SK-N-SH (cell line): Measurements from ENCODE around the gene TMEM225B. TPM values are rescaled to one million over a fixed set of nuclear protein-coding genes. Genes with fewer than 3 reads are reported as not detected.

Source experiments
- CTCF ChIA-PET: fragments of 300-600, 350-600 bp; formaldehyde crosslinking; extraction: SDS; loops from one replicate; lab custom pipeline; 2021; lab: Yijun Ruan, JAX
- POLR2A ChIA-PET: fragments of 350-600 bp; sonication (Branson Sonifier 250); formaldehyde crosslinking; extraction: SDS; loops from one replicate; lab custom pipeline; 2020; ENCODE audit warnings: antibody characterized with exemption, inconsistent platforms; lab: Yijun Ruan, JAX
- DNase-seq: peaks from one replicate; pipeline ENCODE4 v3.0.0; 2012
- H2AFZ ChIP-seq: fragments of 200-600 bp; sonication (generic); 2 replicates; pipeline ENCODE4 v1.8.1; 2016; ENCODE audit warnings: antibody characterized with exemption, mild to moderate bottlenecking, low read depth
- H3F3A ChIP-seq: fragments of 200-600 bp; sonication (generic); replicated peaks from 2 replicates; pipeline ENCODE3; 2016; ENCODE audit warnings: antibody characterized with exemption, mild to moderate bottlenecking; ENCODE audit not compliant: insufficient read depth
- H3K27ac ChIP-seq, 2 experiments: fragments of 200-500 bp in 1 of 2; fragments of 200-600 bp in 1 of 2; sonication (Bioruptor generic) in 1 of 2; sonication (generic), shearing (Covaris generic) in 1 of 2; 2 replicates each; pipeline versions ENCODE4 v1.5.1 to v1.6.1; 2014 to 2016; ENCODE audit warnings: low read depth in 2 of 2, inconsistent platforms in 1 of 2, low read length in 1 of 2, mild to moderate bottlenecking in 1 of 2, mixed read lengths in 1 of 2
- H3K27me3 ChIP-seq: fragments of 200-600 bp; sonication (generic), shearing (Covaris generic); 2 replicates; pipeline ENCODE4 v1.6.1; 2016; ENCODE audit warnings: mixed run types; ENCODE audit not compliant: insufficient read depth
- H3K36me3 ChIP-seq, 2 experiments: fragments of 200-500 bp in 1 of 2; fragments of 200-600 bp in 1 of 2; sonication (Bioruptor generic) in 1 of 2; sonication (generic) in 1 of 2; replicated peaks in 1 of 2; 2 replicates each; pipeline versions ENCODE3 to v1.5.1; 2014 to 2016; ENCODE audit warnings: low read length in 1 of 2, mild to moderate bottlenecking in 1 of 2; ENCODE audit not compliant: insufficient read depth in 2 of 2, control insufficient read depth in 1 of 2
- H3K4me1 ChIP-seq, 2 experiments: fragments of 200-500 bp in 1 of 2; fragments of 200-600 bp in 1 of 2; sonication (Bioruptor generic) in 1 of 2; sonication (generic), shearing (Covaris generic) in 1 of 2; 2 replicates each; pipeline versions ENCODE4 v1.5.1 to v1.6.1; 2014 to 2016; ENCODE audit warnings: low read depth in 1 of 2, low read length in 1 of 2, mixed run types in 1 of 2; ENCODE audit not compliant: insufficient read depth in 2 of 2, control insufficient read depth in 1 of 2
- H3K4me2 ChIP-seq: fragments of 200-600 bp; sonication (generic), shearing (Covaris generic); 2 replicates; pipeline ENCODE4 v1.6.1; 2017; ENCODE audit warnings: mixed run types
- H3K4me3 ChIP-seq, 2 experiments: fragments of 200-500 bp in 1 of 2; fragments of 200-600 bp in 1 of 2; sonication (Bioruptor generic) in 1 of 2; sonication (generic), shearing (Covaris generic) in 1 of 2; 2 replicates each; pipeline versions ENCODE4 v1.5.1 to v1.8.1; 2014 to 2016; ENCODE audit warnings: low read depth in 2 of 2, inconsistent platforms in 1 of 2, low read length in 1 of 2, mild to moderate bottlenecking in 1 of 2, mixed read lengths in 1 of 2, moderate library complexity in 1 of 2
- H3K79me2 ChIP-seq: fragments of 200-600 bp; sonication (generic); 2 replicates; pipeline ENCODE4 v1.8.1; 2017; ENCODE audit warnings: mild to moderate bottlenecking; ENCODE audit not compliant: insufficient read depth
- H3K9ac ChIP-seq: fragments of 200-600 bp; sonication (generic); 2 replicates; pipeline ENCODE4 v1.6.1; 2017; ENCODE audit warnings: mixed run types
- H3K9me2 ChIP-seq: fragments of 200-600 bp; sonication (generic); 2 replicates; pipeline ENCODE4 v1.6.1; 2017; ENCODE audit warnings: mixed run types
- H3K9me3 ChIP-seq: fragments of 200-600 bp; sonication (generic); 2 replicates; pipeline ENCODE4 v1.6.1; 2017; ENCODE audit warnings: mixed run types, mild to moderate bottlenecking, moderate library complexity
- H4K20me1 ChIP-seq: fragments of 200-600 bp; sonication (generic); 2 replicates; pipeline ENCODE4 v1.6.1; 2017; ENCODE audit warnings: mild to moderate bottlenecking, mixed run types; ENCODE audit not compliant: insufficient read depth
- CHD2 ChIP-seq: fragments of 150-350 bp; IDR thresholded peaks from 2 replicates; pipeline ENCODE4 v1.6.1; 2018; ENCODE audit warnings: low read length; ENCODE audit not compliant: partially characterized antibody
- CTCF ChIP-seq: fragments of 200-600 bp; sonication (generic); IDR thresholded peaks from 2 replicates; pipeline ENCODE4 v1.6.1; 2017; ENCODE audit warnings: antibody characterized with exemption, mild to moderate bottlenecking, moderate library complexity
- ELF1 ChIP-seq: IDR thresholded peaks from 2 replicates; pipeline ENCODE4 v1.4.0; 2012
- EP300 ChIP-seq, 2 experiments: IDR thresholded peaks; 2 replicates each; pipeline versions ENCODE4 v1.4.0 to v1.6.1; 2012; ENCODE audit warnings: borderline replicate concordance in 1 of 2, low read depth in 1 of 2, low read length in 1 of 2
- FOSL2 ChIP-seq: IDR thresholded peaks from 2 replicates; pipeline ENCODE4 v1.4.0; 2012; ENCODE audit warnings: low read depth, mild to moderate bottlenecking, moderate library complexity, borderline replicate concordance
- FOXM1 ChIP-seq: IDR thresholded peaks from 2 replicates; pipeline ENCODE4 v1.4.0; 2012; ENCODE audit warnings: low read depth, mild to moderate bottlenecking
- GABPA ChIP-seq: IDR thresholded peaks from 2 replicates; pipeline ENCODE4 v1.4.0; 2012; ENCODE audit warnings: low read depth, mild to moderate bottlenecking
- GATA2 ChIP-seq: sonication (generic); formaldehyde crosslinking; IDR thresholded peaks from 2 replicates; pipeline ENCODE4 v1.5.0; 2020; ENCODE audit warnings: mild to moderate bottlenecking, missing genetic modification reagents
- IRF3 ChIP-seq: fragments of 150-350 bp; IDR thresholded peaks from 2 replicates; pipeline ENCODE4 v1.6.1; 2016; ENCODE audit warnings: mild to moderate bottlenecking, low read depth, low read length
- MEF2A ChIP-seq: IDR thresholded peaks from 2 replicates; pipeline ENCODE4 v1.4.0; 2012; ENCODE audit warnings: low read depth, borderline replicate concordance
- MXI1 ChIP-seq: IDR thresholded peaks from 2 replicates; pipeline ENCODE4 v1.6.1; 2012; ENCODE audit warnings: mild to moderate bottlenecking, low read depth, low read length, improper control_type of control experiment
- PBX3 ChIP-seq: IDR thresholded peaks from 2 replicates; pipeline ENCODE4; 2012
- RFX5 ChIP-seq: IDR thresholded peaks from 2 replicates; pipeline ENCODE4 v1.6.1; 2012; ENCODE audit warnings: mild to moderate bottlenecking, improper control_type of control experiment, low read length
- RXRA ChIP-seq: IDR thresholded peaks from 2 replicates; pipeline ENCODE4 v1.4.0; 2012; ENCODE audit warnings: low read depth, mild to moderate bottlenecking, borderline replicate concordance
- SIN3A ChIP-seq: IDR thresholded peaks from 2 replicates; pipeline ENCODE4 v1.6.1; 2012; ENCODE audit warnings: low read depth, mild to moderate bottlenecking, low read length, moderate library complexity, borderline replicate concordance
- SMC3 ChIP-seq: IDR thresholded peaks from 2 replicates; pipeline ENCODE4 v1.6.1; 2012; ENCODE audit warnings: low read depth, low read length, improper control_type of control experiment
- TEAD4 ChIP-seq: IDR thresholded peaks from 2 replicates; pipeline ENCODE4 v1.4.0; 2012; ENCODE audit warnings: mild to moderate bottlenecking, borderline replicate concordance; ENCODE audit not compliant: insufficient read depth
- USF1 ChIP-seq: IDR thresholded peaks from 2 replicates; pipeline ENCODE4 v1.4.0; 2012; ENCODE audit warnings: low read depth, borderline replicate concordance
- USF2 ChIP-seq: fragments of 150-350 bp; IDR thresholded peaks from 2 replicates; pipeline ENCODE4 v1.6.1; 2017; ENCODE audit warnings: antibody characterized with exemption, low read length, low read depth, borderline replicate concordance
- WGBS: methylation state at CpG from one replicate; pipeline ENCODE4 v1.1.6; 2017; ENCODE audit warnings: low lambda C conversion rate; 5-methylcytosine and 5-hydroxymethylcytosine counted together
- polyA plus RNA-seq, 3 experiments: library from polyadenylated mRNA; depleted of rRNA; stranded (reverse); fragments of >200 nt; gene quantifications; 2 replicates each; pipeline ENCODE4 v1.2.3, GENCODE V29; 2012

TMEM225B gene
- polyA plus RNA-seq, 1 of the 3 experiments (the other 2 are of a cell fraction): 1.5 TPM

GRCh38 chr7:99594948-99595745 is 2.9 kb upstream of the TMEM225B start (continued):
- TF ChIP-seq IRF3: no peak
- no peak for TF ChIP-seq TEAD4
- TF ChIP-seq MXI1: no peak
- TF ChIP-seq GABPA: no peak
- TF ChIP-seq EP300 (IDR thresholded peaks at IDR 0.05; ENCODE audit: borderline replicate concordance in 1 of 2, low read depth in 1 of 2, low read length in 1 of 2): no peak
- no peak for TF ChIP-seq MEF2A
- TF ChIP-seq ELF1: no peak
- no peak for TF ChIP-seq PBX3

- no peak for DNase-seq
- Histone ChIP-seq H3K9me2 (no peaks in the 10 kb centered on the region), H3K4me1 (no peaks in the 10 kb centered on the region; a peak in 1 of 4 replicates), H3K9ac (no peak overlapping the region), H2AFZ (no peak overlapping the region), H3K4me2 (no peak overlapping the region), H3K9me3 (no peaks in the 10 kb centered on the region), H3K27ac (no peak overlapping the region), H4K20me1 (no peaks in the 10 kb centered on the region), H3K27me3 (no peaks in the 10 kb centered on the region), H3K4me3 (no peak overlapping the region), H3K79me2 (no peaks in the 10 kb centered on the region), H3K36me3 (no peaks in the 10 kb centered on the region), H3F3A (no peaks in the 10 kb centered on the region)
- ChIA-PET POLR2A (no interaction called here), CTCF (no interaction called here)
- 82% methylated on average over 1 of the region's 1 CpG for WGBS
- no peak for TF ChIP-seq USF2
- no peak for TF ChIP-seq CTCF
- no peak for TF ChIP-seq SIN3A
- TF ChIP-seq CHD2: no peak
- TF ChIP-seq FOXM1: no peak
- no peak for TF ChIP-seq GATA2 (CRISPR knock-in tag)
- no peak for TF ChIP-seq FOSL2
- TF ChIP-seq RXRA: no peak
- TF ChIP-seq USF1: no peak
- TF ChIP-seq RFX5: no peak
- TF ChIP-seq IRF3: no peak
- no peak for TF ChIP-seq MXI1
- TF ChIP-seq SMC3: no peak
These were observed 1.6 kb upstream of the TMEM225B start for GRCh38 chr7:99596408-99596955.
